Measurements from ENCODE around the gene SLC8A1. TPM values are rescaled to one million over a fixed set of nuclear protein-coding genes. Genes with fewer than 3 reads are reported as not detected.
"Not testable (repeated sequence)": the region's sequence is repeated elsewhere in the genome, so short reads cannot be mapped to it uniquely, and the experiment has no call there.

The SLC8A1 gene
- total RNA-seq, 4 donors from 2014 or later, result 8.1 to 22.9 (median 9.3) TPM

GRCh38 chr2:40093021-40093675 lies 358.7 kb downstream of the SLC8A1 start:
- DNase-seq (ENCODE audit: low spot score in 2 of 2), result no peak
- no peak for TF ChIP-seq POLR2A (IDR thresholded peaks at IDR 0.05)
- no peak for TF ChIP-seq EP300 (IDR thresholded peaks at IDR 0.05)
- Histone ChIP-seq H3K27me3 (no peaks in the 10 kb centered on the region), H3K9me3 (no peaks in the 10 kb centered on the region), H3K27ac (no peak overlapping the region), H3K4me3 (no peak overlapping the region), H3K36me3 (no peaks in the 10 kb centered on the region), H3K4me1 (no peaks in the 10 kb centered on the region)
- 43 to 49% methylated on average over 6 of the region's 6 CpGs for WGBS, 2 donors

GRCh38 chr2:40090044-40090443 lies 361.8 kb downstream of the SLC8A1 start:
- H3K4me3 ChIP-seq, result no peak overlapping the region
- no peaks in the 10 kb centered on the region for H3K36me3 ChIP-seq
- WGBS, 2 donors, result 59 to 72% methylated on average over 3 of the region's 3 CpGs
- no peaks in the 10 kb centered on the region for H3K4me1 ChIP-seq
- no peak overlapping the region for H3K27ac ChIP-seq
- H3K27me3 ChIP-seq, result no peaks in the 10 kb centered on the region
- TF ChIP-seq EP300 (IDR thresholded peaks at IDR 0.05) (no peak), POLR2A (IDR thresholded peaks at IDR 0.05) (no peak), CTCF (IDR thresholded peaks at IDR 0.05) (no peak)
- H3K9me3 ChIP-seq, result no peaks in the 10 kb centered on the region
- no peak for DNase-seq (ENCODE audit: low spot score in 2 of 2)

- DNase-seq (ENCODE audit: low spot score in 2 of 2), result no peak
- TF ChIP-seq POLR2A (IDR thresholded peaks at IDR 0.05), result no peak
- no peak for TF ChIP-seq EP300 (IDR thresholded peaks at IDR 0.05)
- no peak for TF ChIP-seq CTCF (IDR thresholded peaks at IDR 0.05)
- Histone ChIP-seq H3K4me1 (no peaks in the 10 kb centered on the region), H3K27me3 (no peaks in the 10 kb centered on the region), H3K4me3 (no peak overlapping the region), H3K9me3 (no peaks in the 10 kb centered on the region), H3K36me3 (no peaks in the 10 kb centered on the region), H3K27ac (no peak overlapping the region)
- WGBS, 2 donors, result 90 to 94% methylated on average over 5 of the region's 7 CpGs
These were observed 364.0 kb downstream of the SLC8A1 start for GRCh38 chr2:40087927-40088326.

- Histone ChIP-seq H3K27ac (no peak overlapping the region), H3K36me3 (no peaks in the 10 kb centered on the region), H3K9me3 (no peaks in the 10 kb centered on the region), H3K27me3 (no peaks in the 10 kb centered on the region), H3K4me3 (no peak overlapping the region), H3K4me1 (no peaks in the 10 kb centered on the region)
- no peak for TF ChIP-seq POLR2A (IDR thresholded peaks at IDR 0.05)
- no peak for TF ChIP-seq EP300 (IDR thresholded peaks at IDR 0.05)
- TF ChIP-seq CTCF (IDR thresholded peaks at IDR 0.05), result no peak
- DNase-seq (ENCODE audit: low spot score in 2 of 2), result no peak
- 76 to 89% methylated on average over 5 of the region's 5 CpGs for WGBS, 2 donors
These were observed 364.5 kb downstream of the SLC8A1 start for GRCh38 chr2:40087434-40087833.

GRCh38 chr2:40085786-40086185 lies 366.1 kb downstream of the SLC8A1 start:
- Histone ChIP-seq H3K27ac (no peak overlapping the region), H3K36me3 (no peaks in the 10 kb centered on the region), H3K27me3 (no peaks in the 10 kb centered on the region), H3K9me3 (no peaks in the 10 kb centered on the region), H3K4me3 (no peak overlapping the region), H3K4me1 (no peaks in the 10 kb centered on the region)
- WGBS, 2 donors, result 75 to 85% methylated on average over 2 of the region's 2 CpGs
- TF ChIP-seq POLR2A (IDR thresholded peaks at IDR 0.05) (no peak), EP300 (IDR thresholded peaks at IDR 0.05) (no peak), CTCF (IDR thresholded peaks at IDR 0.05) (no peak)
- no peak for DNase-seq (ENCODE audit: low spot score in 2 of 2)

GRCh38 chr2:40073336-40073735 lies 378.6 kb downstream of the SLC8A1 start:
- not testable (repeated sequence) for H3K27me3 ChIP-seq; H3K27ac ChIP-seq; H3K4me3 ChIP-seq; H3K4me1 ChIP-seq; DNase-seq (ENCODE audit: low spot score in 2 of 2); H3K36me3 ChIP-seq
- H3K9me3 ChIP-seq, result peaks cover 0 to 17% (median 0%) of the 10 kb centered on the region in 4 donors

All from tibial nerve (tissue), 4 donors.